HL-60/S4 (cell line): ENCODE results near the gene CDS2.
"Not testable (repeated sequence)": the region's sequence is repeated elsewhere in the genome, so short reads cannot be mapped to it uniquely, and the experiment has no call there.

Source experiments
- in situ Hi-C: fragments of 300-500 bp; cut with MboI; formaldehyde crosslinking; loops from 2 replicates; pipeline ENCODE4 v1.14.3; 2022; ENCODE audit warnings: low sequenced_read_pairs

CDS2 gene

GRCh38 chr20:5126512-5127203 lies at the start of gene CDS2:
Gene CDS2, plus strand, starts transcription at chr20:5127008. Its CDS starts 85 bp downstream, at chr20:5127093.
- in situ Hi-C loops: no loop called here

GRCh38 chr20:5077761-5078387 lies 48.9 kb upstream of the CDS2 start:
- in situ Hi-C loops: no loop called here

- in situ Hi-C loops: no loop called here
These were observed 48.3 kb upstream of the CDS2 start for GRCh38 chr20:5078399-5078958.

- in situ Hi-C loops: no loop called here
These were observed 46.4 kb upstream of the CDS2 start for GRCh38 chr20:5080384-5080877.

- in situ Hi-C loops: no loop called here
These were observed 41.4 kb upstream of the CDS2 start for GRCh38 chr20:5085380-5085779.

GRCh38 chr20:5088688-5089087 lies 38.1 kb upstream of the CDS2 start:
- in situ Hi-C loops: no loop called here

GRCh38 chr20:5090191-5090590 lies 36.6 kb upstream of the CDS2 start:
- in situ Hi-C loops: no loop called here

- in situ Hi-C loops: no loop called here
These were observed 34.9 kb upstream of the CDS2 start for GRCh38 chr20:5091902-5092301.

- in situ Hi-C loops: no loop called here
These were observed 34.0 kb upstream of the CDS2 start for GRCh38 chr20:5092765-5093339.

GRCh38 chr20:5095454-5095853 lies 31.4 kb upstream of the CDS2 start:
- in situ Hi-C loops: no loop called here

- in situ Hi-C loops: no loop called here
These were observed 30.9 kb upstream of the CDS2 start for GRCh38 chr20:5095931-5096330.

- in situ Hi-C loops: no loop called here
These were observed 30.3 kb upstream of the CDS2 start for GRCh38 chr20:5096463-5096862.

GRCh38 chr20:5099009-5099408 lies 27.8 kb upstream of the CDS2 start:
- in situ Hi-C loops: not testable (repeated sequence)

- in situ Hi-C loops: not testable (repeated sequence)
These were observed 26.9 kb upstream of the CDS2 start for GRCh38 chr20:5099909-5100308.

- in situ Hi-C loops: no loop called here
These were observed 26.0 kb upstream of the CDS2 start for GRCh38 chr20:5100684-5101347.

- in situ Hi-C loops: no loop called here
These were observed 22.3 kb upstream of the CDS2 start for GRCh38 chr20:5104479-5104878.

- in situ Hi-C loops: no loop called here
These were observed 17.5 kb upstream of the CDS2 start for GRCh38 chr20:5109276-5109675.

GRCh38 chr20:5113615-5113986 lies 13.2 kb upstream of the CDS2 start:
- in situ Hi-C loops: no loop called here

GRCh38 chr20:5114403-5114802 lies 12.4 kb upstream of the CDS2 start:
- in situ Hi-C loops: no loop called here

GRCh38 chr20:5116875-5117274 lies 9.9 kb upstream of the CDS2 start:
- in situ Hi-C loops: no loop called here
